NK-92 (cell line): ENCODE measurements around the gene CA5B.
"Not testable (repeated sequence)": the region's sequence is repeated elsewhere in the genome, so short reads cannot be mapped to it uniquely, and the experiment has no call there.

Experiments
- DNase-seq: peaks from one replicate; lab custom pipeline; 2025; ENCODE audit not compliant: unreplicated experiment; lab: John Stamatoyannopoulos, UW

The CA5B gene

DNA sequence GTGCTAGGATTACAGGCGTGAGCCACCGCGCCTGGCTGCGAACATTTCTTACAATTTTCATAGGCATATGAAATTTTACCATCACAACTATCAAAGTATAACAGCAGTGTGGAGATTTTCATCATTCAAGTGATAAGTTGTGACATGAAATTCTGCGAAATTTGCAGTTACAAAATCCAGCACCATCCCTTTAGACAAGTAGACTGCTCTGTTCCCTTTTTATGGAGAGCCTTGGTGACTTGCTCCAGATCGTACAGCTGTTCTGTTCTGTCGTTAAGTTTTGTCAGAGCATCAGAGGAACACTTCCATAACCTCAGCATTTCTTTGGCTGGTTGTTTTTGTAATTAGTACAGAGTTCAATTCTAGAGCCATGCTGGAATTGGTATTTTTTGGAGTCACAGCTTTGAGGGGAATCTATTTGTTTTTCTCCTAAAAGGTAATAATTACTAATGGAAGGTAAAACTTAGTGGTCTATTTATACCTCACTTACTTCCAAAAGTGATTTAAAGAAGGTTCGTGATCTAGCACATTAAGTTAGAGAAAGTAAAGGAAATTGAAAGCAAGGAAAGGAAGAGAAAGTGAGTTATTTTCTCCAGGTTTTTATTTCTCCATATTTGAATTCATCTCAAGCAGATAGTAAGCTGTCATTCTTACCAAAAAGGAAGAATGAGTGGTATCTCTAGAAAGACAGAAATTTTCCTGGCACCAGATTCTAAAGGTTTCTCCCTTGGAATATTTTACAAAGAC is 74.3 kb downstream of the CA5B start:
- DNase-seq: no peak

DNA sequence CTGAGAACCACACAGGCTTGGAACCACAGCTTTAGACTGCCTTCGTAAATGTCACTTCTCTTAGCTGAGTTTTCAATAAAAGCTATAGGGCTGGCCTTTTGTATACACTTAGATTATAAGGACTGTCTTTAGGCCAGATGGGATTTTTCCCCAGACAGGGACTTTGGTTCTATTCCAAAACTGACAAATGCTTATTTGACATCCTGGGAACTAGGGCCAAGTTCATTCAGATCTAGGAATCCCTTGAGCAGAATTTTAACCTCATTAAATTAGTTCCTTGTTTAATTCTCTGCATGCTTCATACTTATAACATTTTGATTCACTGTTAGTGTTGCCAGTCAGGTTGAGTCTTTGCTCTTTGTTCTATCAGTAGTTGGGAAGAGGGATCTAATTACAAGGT is 75.3 kb downstream of the CA5B start:
- DNase-seq: no peak

GRCh38 chrX:15814771-15815365 is 76.8 kb downstream of the CA5B start:
- DNase-seq: no peak

GRCh38 chrX:15815779-15816437 is 77.8 kb downstream of the CA5B start:
- no peak for DNase-seq

DNA sequence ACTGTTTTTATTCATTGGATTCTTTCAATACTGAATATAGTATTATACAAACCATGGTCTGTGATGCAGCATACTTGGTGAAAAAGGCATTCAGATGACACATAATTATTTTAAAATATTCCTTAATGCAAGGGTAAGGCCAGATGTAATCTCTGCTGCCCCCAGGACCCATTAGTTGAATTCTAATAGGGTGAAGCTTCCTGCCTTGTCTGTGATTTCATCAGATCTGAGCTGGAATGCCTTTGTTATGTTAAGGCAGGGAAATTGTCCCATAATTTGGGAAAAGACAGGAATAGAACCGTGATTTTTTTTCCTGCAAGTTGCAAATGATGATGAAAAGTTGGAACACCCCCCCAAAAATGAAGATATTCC is 78.4 kb downstream of the CA5B start:
- DNase-seq: no peak

GRCh38 chrX:15816886-15817285 is 78.8 kb downstream of the CA5B start:
- no peak for DNase-seq

GRCh38 chrX:15820106-15821073 is 82.3 kb downstream of the CA5B start:
- DNase-seq: no peak

GRCh38 chrX:15822922-15823321 is 84.9 kb downstream of the CA5B start:
- no peak for DNase-seq

DNA sequence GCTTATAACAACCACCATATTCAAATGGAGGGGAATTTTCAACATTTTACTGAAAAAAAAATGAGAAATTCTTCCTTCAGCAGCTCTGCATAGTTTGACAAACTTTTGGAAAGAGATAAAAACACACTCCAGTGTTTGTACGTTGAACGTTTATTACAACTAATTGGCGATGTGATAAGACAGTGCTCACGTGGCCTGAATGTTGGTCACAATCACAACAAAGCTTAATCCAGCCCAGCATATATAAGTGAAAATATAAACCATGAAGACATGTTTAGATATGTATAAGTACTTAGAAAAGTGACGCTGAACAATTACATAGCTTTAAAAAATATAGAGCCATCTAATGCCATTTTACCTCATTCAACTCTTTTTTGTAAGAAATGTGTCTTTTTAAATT is 87.9 kb downstream of the CA5B start:
- DNase-seq: no peak

DNA sequence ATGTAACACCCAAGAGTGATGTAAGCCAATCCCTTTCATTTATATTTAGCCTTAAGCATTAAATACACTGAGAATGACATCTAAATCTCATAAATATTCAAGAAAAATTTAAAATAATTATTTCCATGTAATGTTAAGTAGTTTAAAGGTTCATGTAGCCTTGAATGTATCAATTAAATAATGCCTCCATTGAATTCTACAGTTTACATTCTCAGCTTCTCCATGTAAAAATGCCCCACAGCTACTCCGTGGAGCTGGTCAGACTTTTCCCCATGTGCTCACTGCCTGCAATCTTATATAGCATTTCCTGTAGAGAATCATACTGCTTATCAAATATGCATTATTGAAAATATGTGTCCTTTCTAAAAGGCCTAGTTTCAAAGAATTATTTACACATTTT is 91.1 kb downstream of the CA5B start:
- no peak for DNase-seq

GRCh38 chrX:15831347-15831746 is 93.3 kb downstream of the CA5B start:
- not testable (repeated sequence) for DNase-seq

DNA sequence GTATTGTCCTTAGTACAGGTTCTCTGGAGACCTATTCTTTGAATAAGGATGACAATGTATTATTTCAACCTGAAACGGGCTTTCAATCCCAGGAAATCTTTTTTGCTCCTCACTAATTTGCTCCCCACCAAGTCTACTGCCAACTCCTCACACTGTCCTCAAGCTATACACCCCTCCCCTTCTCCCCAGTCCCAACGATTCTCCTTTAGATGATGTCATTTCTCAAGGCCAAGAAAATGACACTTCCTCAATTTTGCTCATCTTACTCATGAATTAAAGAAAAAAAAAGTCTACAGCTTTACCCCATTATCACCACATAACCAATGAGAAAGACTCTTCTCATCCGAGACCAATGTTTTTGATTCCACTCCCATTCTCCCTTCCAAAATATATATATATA is 96.0 kb downstream of the CA5B start:
- DNase-seq: no peak

- DNase-seq: no peak
Observed at GRCh38 chrX:15834827-15835595, 96.9 kb downstream of the CA5B start.
